MG63 (cell line): ENCODE results near the gene NDRG2. TPM values are rescaled to one million over a fixed set of nuclear protein-coding genes. Genes with fewer than 3 reads are reported as not detected.
A peak's percentile ranks its signal among the peaks of the same experiment; 100 is the strongest.
"Not testable (repeated sequence)": the region's sequence is repeated elsewhere in the genome, so short reads cannot be mapped to it uniquely, and the experiment has no call there.

Experiments used
- DNase-seq: peaks from one replicate; pipeline ENCODE4 v3.0.0-alpha.2; 2020
- H3K27me3 ChIP-seq: fragments of 250-450 bp; sonication (Bioruptor Pico); 2 replicates; pipeline ENCODE4 v1.5.1; 2020; ENCODE audit warnings: mild to moderate bottlenecking, moderate library complexity
- H3K36me3 ChIP-seq: fragments of 250-450 bp; sonication (Bioruptor Pico); 2 replicates; pipeline ENCODE4 v1.5.1; 2020; ENCODE audit warnings: mild to moderate bottlenecking, moderate library complexity
- H3K4me3 ChIP-seq: fragments of 250-450 bp; sonication (Bioruptor Pico); 2 replicates; pipeline ENCODE4 v1.5.1; 2020; ENCODE audit warnings: mild to moderate bottlenecking, moderate library complexity
- H3K9me3 ChIP-seq: fragments of 250-450 bp; sonication (Bioruptor Pico); 2 replicates; pipeline ENCODE4 v1.5.1; 2020; ENCODE audit warnings: mild to moderate bottlenecking, moderate library complexity
- total RNA-seq: library from RNA; depleted of rRNA; stranded (reverse); fragments of >200 nt; shearing (Covaris generic); gene quantifications from 2 replicates; pipeline ENCODE4 v1.2.3, GENCODE V29; 2014; ENCODE audit warnings: low replicate concordance

NDRG2 gene
- total RNA-seq, 1 experiment from 2014 or later, result 17.5 TPM

- no peak for DNase-seq
- Histone ChIP-seq H3K27me3 (no peaks in the 10 kb centered on the region), H3K4me3 (peak overlapping the region; percentile 53), H3K36me3 (no peaks in the 10 kb centered on the region), H3K9me3 (no peaks in the 10 kb centered on the region)
Observed at GRCh38 chr14:21025371-21026273, 761 bp upstream of the NDRG2 start.

- Histone ChIP-seq H3K4me3 (peak overlapping the region; percentile 53), H3K27me3 (no peaks in the 10 kb centered on the region), H3K9me3 (no peaks in the 10 kb centered on the region), H3K36me3 (no peaks in the 10 kb centered on the region)
- no peak for DNase-seq
Observed at GRCh38 chr14:21023817-21024584, 860 bp downstream of the NDRG2 start.

GRCh38 chr14:21023174-21023573 is 1.7 kb downstream of the NDRG2 start:
- no peaks in the 10 kb centered on the region for H3K36me3 ChIP-seq
- no peak overlapping the region for H3K4me3 ChIP-seq
- no peak for DNase-seq
- no peaks in the 10 kb centered on the region for H3K27me3 ChIP-seq
- no peaks in the 10 kb centered on the region for H3K9me3 ChIP-seq

GRCh38 chr14:21022686-21023085 is 2.2 kb downstream of the NDRG2 start:
- Histone ChIP-seq H3K36me3 (no peaks in the 10 kb centered on the region), H3K27me3 (no peaks in the 10 kb centered on the region), H3K4me3 (no peak overlapping the region), H3K9me3 (no peaks in the 10 kb centered on the region)
- DNase-seq, result no peak

- Histone ChIP-seq H3K27me3 (no peaks in the 10 kb centered on the region), H3K36me3 (no peaks in the 10 kb centered on the region), H3K9me3 (no peaks in the 10 kb centered on the region), H3K4me3 (no peak overlapping the region)
- no peak for DNase-seq
Observed at GRCh38 chr14:21020977-21021545, 3.8 kb downstream of the NDRG2 start.

GRCh38 chr14:21019366-21019765 is 5.5 kb downstream of the NDRG2 start:
- Histone ChIP-seq H3K27me3 (no peaks in the 10 kb centered on the region), H3K9me3 (no peaks in the 10 kb centered on the region), H3K4me3 (no peak overlapping the region), H3K36me3 (no peaks in the 10 kb centered on the region)
- DNase-seq, result no peak

- H3K9me3 ChIP-seq, result no peaks in the 10 kb centered on the region
- H3K27me3 ChIP-seq, result no peaks in the 10 kb centered on the region
Observed at GRCh38 chr14:21018781-21019180, 6.1 kb downstream of the NDRG2 start.

GRCh38 chr14:21018286-21018685 is 6.6 kb downstream of the NDRG2 start:
- no peak overlapping the region for H3K4me3 ChIP-seq
- H3K36me3 ChIP-seq, result no peaks in the 10 kb centered on the region
- H3K27me3 ChIP-seq, result no peaks in the 10 kb centered on the region
- DNase-seq, result no peak
- H3K9me3 ChIP-seq, result no peaks in the 10 kb centered on the region

More at GRCh38 chr14:21018781-21019180, 6.1 kb downstream of the NDRG2 start:
- Histone ChIP-seq H3K4me3 (no peak overlapping the region), H3K36me3 (no peaks in the 10 kb centered on the region)
- no peak for DNase-seq

- H3K36me3 ChIP-seq, result no peaks in the 10 kb centered on the region
- no peaks in the 10 kb centered on the region for H3K9me3 ChIP-seq
- H3K4me3 ChIP-seq, result no peak overlapping the region
- no peaks in the 10 kb centered on the region for H3K27me3 ChIP-seq
- no peak for DNase-seq
Observed at GRCh38 chr14:21017528-21018245, 7.2 kb downstream of the NDRG2 start.

GRCh38 chr14:21016413-21017190 is 8.3 kb downstream of the NDRG2 start:
- no peaks in the 10 kb centered on the region for H3K36me3 ChIP-seq
- DNase-seq, result no peak
- H3K4me3 ChIP-seq, result no peak overlapping the region
- H3K9me3 ChIP-seq, result no peaks in the 10 kb centered on the region
- no peaks in the 10 kb centered on the region for H3K27me3 ChIP-seq

- Histone ChIP-seq H3K9me3 (no peaks in the 10 kb centered on the region), H3K4me3 (no peak overlapping the region), H3K27me3 (no peaks in the 10 kb centered on the region), H3K36me3 (no peaks in the 10 kb centered on the region)
- no peak for DNase-seq
Observed at GRCh38 chr14:21015312-21015711, 9.5 kb downstream of the NDRG2 start.

GRCh38 chr14:21014761-21015190 is 10.1 kb downstream of the NDRG2 start:
- Histone ChIP-seq H3K9me3 (no peaks in the 10 kb centered on the region), H3K36me3 (no peaks in the 10 kb centered on the region), H3K27me3 (no peaks in the 10 kb centered on the region), H3K4me3 (no peak overlapping the region)
- peak; percentile 43 for DNase-seq

- no peak overlapping the region for H3K4me3 ChIP-seq
- no peaks in the 10 kb centered on the region for H3K27me3 ChIP-seq
- DNase-seq, result no peak
- no peaks in the 10 kb centered on the region for H3K9me3 ChIP-seq
- H3K36me3 ChIP-seq, result no peaks in the 10 kb centered on the region
Observed at GRCh38 chr14:21011136-21011535, 13.7 kb downstream of the NDRG2 start.

- not testable (repeated sequence) for H3K27me3 ChIP-seq, H3K36me3 ChIP-seq, DNase-seq
Observed at GRCh38 chr14:21009721-21010120, 15.1 kb downstream of the NDRG2 start.

GRCh38 chr14:21003788-21004346 is 21.0 kb downstream of the NDRG2 start:
- DNase-seq, result no peak
- Histone ChIP-seq H3K27me3 (no peaks in the 10 kb centered on the region), H3K4me3 (no peak overlapping the region), H3K36me3 (no peaks in the 10 kb centered on the region), H3K9me3 (no peaks in the 10 kb centered on the region)

More at GRCh38 chr14:21009721-21010120, 15.1 kb downstream of the NDRG2 start:
- not testable (repeated sequence) for H3K4me3 ChIP-seq, H3K9me3 ChIP-seq

GRCh38 chr14:21001218-21001617 is 23.6 kb downstream of the NDRG2 start:
- DNase-seq, result no peak
- H3K4me3 ChIP-seq, result no peak overlapping the region
- no peaks in the 10 kb centered on the region for H3K9me3 ChIP-seq
- no peaks in the 10 kb centered on the region for H3K27me3 ChIP-seq
- no peaks in the 10 kb centered on the region for H3K36me3 ChIP-seq
